ENCODE data around the gene APOL2.
"Not testable (repeated sequence)": the region's sequence is repeated elsewhere in the genome, so short reads cannot be mapped to it uniquely, and the experiment has no call there.

The APOL2 gene, protein sequence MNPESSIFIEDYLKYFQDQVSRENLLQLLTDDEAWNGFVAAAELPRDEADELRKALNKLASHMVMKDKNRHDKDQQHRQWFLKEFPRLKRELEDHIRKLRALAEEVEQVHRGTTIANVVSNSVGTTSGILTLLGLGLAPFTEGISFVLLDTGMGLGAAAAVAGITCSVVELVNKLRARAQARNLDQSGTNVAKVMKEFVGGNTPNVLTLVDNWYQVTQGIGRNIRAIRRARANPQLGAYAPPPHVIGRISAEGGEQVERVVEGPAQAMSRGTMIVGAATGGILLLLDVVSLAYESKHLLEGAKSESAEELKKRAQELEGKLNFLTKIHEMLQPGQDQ

DNA sequence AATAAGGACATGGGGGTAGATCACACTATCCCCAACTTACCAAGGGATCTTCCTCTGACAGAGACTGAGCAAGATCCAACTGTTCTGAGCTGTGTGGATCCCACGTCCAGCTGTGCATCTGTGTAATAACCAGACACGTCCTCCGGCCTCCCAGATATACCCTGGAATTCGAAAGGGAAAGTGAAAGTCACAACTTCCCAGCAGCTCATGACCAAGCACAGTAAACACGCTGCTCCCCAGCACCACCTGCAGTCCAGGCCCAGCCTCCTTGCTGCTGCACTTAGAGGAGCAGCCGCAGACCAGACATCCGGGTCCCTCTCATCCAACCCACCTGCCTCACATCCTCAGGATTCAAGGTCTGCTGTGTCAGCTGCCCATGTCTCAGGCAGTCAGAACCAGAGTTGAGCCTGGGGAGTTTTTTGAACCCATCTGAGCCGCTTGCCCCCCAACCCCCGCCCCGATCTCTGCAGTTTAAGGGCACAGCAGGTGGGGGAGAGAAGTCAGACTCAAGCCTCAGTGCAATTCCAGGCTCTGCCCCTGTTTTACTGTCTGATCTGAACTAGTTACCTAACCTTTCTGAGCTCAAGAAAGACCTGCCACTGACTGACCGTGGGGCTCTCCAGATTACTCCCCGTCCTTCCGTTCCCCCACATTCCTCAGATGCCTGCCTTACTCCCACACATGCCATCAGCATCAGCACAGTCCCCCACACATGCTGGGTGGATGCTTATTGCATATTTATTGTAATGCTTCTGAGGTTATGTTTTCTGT is at the start of gene APOL2:
APOL2 (minus strand) TSS at position 127 of the 771 bp plus-strand sequence. CDS start 6,365 bp downstream, outside the sequence.
- DNase-seq: peak; percentile 54

GRCh38 chr22:36288571-36289405 is 49.5 kb upstream of the APOL2 start:
- DNase-seq: no peak

DNA sequence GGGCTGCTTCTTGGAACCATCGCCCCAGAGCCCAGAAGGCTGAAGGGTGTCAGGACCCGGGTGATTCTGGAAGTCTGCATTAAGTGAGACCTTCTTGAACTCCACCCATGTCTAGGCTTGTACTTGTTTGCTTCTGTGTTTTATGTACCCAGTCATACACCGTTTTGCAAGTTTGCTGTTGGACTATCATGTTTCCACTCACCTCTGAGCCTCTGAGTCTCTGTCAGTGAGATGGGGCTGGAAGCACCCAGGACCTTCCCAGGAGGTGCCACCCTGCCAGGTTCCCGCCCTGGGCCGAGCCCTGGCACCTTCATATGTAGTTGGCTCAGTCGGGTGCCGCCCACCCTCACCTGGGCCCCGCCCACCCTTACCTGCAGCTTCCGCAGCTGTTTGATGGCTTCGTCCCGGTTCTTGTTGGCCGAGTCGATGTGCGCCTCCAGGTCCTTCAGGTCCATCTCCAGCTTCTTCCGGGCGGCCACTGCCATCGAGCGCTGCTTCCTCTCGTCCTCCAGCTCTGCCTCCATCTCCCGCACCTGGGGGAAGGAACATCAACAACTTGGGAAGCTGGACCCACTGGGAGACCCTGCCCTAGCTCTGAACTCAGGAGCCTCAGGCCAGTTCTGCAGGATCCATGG is 48.7 kb upstream of the APOL2 start:
- DNase-seq: no peak

GRCh38 chr22:36286096-36286957 is 47.0 kb upstream of the APOL2 start:
- no peak for DNase-seq

DNA sequence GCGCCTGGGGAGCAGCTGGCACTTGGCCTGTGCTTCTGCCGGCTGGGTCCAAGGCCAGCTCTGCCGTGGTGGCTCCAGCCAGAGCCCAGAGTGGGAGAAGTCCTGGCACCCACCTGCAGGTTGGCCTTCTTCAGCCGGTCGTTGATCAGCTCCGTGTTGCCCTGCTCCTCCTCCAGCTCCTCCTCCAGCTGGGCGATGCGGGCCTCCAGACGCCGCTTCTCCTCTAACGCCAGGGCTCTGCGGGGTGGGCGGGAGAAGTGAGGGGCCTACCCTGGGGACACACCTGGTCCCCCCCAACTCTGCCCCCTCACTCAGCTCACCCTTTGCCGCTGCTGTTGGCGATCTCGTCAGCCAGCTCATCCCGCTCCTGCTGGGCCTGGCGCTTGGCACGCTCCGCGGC is 46.2 kb upstream of the APOL2 start:
- no peak for DNase-seq

DNA sequence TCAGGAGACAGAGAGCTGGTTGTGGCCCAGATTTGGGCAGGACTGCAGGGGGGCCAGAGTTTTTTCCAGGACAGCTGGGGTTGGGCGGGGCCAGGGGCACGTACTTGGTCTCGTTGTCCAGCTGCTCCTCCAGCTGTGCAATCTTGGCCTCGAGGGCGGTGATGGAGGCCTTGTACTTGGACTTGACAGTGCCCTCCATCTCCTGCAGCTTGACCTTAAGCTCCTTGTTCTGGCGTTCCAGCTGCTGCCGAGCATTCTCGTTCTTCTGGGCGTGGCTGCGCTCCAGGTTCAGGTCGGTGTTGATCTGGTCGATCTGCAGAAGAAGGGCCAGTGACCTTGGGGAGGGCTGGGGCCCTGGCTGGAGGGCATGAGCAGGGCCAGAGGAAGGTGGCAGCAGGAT is 45.7 kb upstream of the APOL2 start:
- DNase-seq: no peak

DNA sequence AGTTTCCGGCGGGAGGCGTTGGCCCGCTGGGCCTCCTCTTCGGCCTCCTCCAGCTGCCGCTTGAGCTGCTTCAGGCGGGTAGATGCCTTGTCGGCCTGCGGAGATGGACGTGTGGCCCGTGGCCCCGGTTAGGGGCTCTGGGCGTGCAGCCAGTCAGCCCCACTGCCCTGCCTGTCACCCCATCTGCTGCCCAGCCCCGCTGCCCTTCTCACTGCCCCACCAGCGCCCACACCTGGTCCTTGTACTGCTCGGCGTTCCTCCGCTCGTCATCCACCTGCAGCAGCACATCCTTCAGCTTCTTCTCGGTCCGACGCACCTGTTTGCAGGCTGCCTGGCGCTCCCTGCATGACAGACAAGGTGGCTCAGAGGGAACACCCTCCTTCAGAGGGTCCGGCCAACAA is 44.8 kb upstream of the APOL2 start:
- no peak for DNase-seq

DNA sequence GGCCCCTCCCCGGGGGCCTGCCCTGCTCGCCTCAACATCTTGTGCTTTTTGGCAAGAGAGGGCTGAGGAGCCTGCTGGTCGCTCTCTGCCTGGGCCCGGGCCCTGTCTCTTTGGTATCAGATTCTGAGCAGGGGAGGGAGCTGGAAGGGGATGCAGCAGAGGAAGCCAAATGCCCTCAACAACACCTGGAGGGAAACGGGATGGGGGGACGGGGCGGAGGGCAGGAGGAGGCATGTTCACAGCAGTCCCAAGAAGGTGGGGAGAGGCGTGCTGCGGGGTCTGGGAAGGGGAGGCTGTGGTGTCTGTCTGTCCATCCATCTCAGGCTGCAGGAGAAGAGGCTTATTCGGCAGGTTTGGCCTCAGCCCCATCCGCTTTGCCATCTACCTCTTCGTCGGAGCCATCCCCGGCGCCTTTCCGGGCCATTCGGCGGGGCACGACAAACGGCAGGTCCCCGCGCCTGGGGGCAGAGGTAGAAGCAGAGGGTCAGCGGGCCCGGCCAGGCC is 43.1 kb upstream of the APOL2 start:
- no peak for DNase-seq

GRCh38 chr22:36281781-36282327 is 42.5 kb upstream of the APOL2 start:
- no peak for DNase-seq

GRCh38 chr22:36280379-36280778 is 41.1 kb upstream of the APOL2 start:
- no peak for DNase-seq

DNA sequence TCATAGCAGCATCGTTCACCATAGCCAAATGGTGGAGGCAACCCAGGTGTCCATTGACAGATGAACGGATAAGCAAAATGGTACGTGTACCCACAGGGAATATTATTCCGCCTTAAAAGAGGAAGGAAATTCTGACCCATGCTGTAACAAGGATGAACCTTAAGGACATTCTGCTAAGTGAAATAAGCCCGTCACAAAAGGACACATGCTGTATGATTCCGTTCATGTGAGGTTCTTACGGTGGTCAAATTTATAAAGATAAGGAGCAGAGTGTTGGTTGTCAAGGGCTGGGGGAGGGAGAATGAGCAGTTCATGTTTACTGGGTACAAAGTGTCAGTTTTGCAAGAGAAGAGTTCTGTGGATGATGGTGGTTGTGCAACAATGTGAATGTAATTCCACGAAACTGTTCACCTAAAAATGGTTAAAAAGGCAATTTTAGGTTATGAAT is 39.9 kb upstream of the APOL2 start:
- DNase-seq: peak; percentile 88

- no peak for DNase-seq
These were observed 38.4 kb upstream of the APOL2 start for GRCh38 chr22:36277482-36278291.

- no peak for DNase-seq
These were observed 35.2 kb upstream of the APOL2 start for GRCh38 chr22:36274531-36274930.

GRCh38 chr22:36271951-36272350 is 32.6 kb upstream of the APOL2 start:
- not testable (repeated sequence) for DNase-seq

DNA sequence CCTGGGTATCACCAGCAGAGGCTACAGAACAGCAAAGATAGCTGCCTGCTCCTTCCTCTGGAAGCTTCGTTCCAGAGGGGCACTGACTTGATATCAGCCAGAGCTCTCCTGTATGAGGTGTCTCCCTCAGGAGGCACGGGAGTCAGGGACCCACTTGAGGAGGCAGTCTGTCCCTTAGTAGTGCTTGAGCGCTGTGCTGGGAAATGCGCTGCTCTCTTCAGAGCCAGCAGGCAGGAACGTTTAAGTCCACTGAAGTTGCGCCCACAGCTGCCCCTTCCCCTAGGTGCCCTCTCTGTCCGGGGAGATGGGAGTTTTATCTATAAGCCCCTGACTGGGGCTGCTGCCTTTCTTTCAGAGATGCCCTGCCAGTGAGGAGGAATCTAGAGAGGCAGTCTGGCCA is 31.9 kb upstream of the APOL2 start:
- DNase-seq: not testable (repeated sequence)

DNA sequence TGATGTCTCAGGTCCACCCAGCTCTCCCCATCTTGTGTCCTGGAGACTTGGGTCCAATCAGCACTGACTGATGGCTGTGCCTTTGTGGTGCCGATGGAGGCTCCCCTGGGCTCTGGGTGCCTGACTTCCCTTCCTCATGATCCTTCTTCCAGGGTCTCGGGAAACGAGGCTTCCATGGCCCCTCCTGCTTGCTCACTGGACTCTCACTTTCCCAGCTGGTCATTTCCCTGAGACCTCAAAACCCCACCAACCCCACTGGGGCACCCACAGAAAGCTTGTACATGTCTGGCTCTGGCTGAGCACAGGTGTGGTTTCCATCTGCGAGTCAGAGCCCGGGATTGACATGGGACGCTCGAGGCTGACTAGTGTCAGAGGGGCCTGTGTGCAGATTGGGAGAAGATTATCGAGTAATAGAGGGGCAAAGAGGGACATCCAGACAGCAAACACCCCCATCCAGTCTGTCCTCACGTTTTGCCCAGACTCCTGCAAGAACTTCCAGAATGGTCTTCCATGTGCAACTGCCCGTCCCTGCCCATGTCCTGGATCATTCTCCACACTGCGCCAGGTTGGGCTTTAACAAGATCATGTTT is 28.7 kb upstream of the APOL2 start:
- no peak for DNase-seq

GRCh38 chr22:36267058-36267457 is 27.7 kb upstream of the APOL2 start:
- no peak for DNase-seq

DNA sequence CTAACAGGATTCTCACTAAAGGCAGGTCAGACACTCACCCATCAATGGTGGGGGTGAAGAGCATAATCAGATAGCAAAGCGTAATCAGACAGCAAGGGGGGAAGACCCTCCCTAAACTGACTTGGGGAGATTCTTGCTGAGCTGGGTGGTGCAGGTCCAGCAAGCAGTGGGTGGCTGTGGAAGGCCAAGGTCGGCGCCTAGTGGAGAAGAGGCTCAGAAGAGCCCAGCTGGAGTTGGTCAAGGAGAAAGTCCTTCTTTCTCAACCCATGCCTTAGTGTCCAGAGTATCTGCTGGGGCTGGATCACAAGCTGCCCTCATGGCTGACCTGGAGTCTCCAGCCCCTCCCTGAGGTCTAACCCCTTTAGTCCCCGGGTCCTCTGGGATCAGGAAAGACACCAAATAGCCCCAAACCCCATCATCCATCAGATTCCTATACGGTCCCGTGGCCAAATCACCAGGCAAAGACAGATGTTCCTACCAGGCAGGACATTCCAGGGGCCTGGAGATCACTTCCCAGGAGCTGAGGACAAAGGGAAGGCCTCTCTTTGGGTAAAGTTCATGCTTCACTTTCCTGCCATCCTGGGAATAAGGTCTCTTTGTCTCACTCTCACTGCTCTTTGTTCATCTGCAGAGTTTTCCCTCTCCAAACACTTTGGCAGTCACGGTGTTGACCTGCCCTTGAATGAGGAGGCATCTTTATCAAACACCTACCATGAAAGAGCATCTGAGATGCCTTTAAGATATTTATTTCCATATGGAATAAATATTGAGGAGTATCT is 24.7 kb upstream of the APOL2 start:
- not testable (repeated sequence) for DNase-seq

DNA sequence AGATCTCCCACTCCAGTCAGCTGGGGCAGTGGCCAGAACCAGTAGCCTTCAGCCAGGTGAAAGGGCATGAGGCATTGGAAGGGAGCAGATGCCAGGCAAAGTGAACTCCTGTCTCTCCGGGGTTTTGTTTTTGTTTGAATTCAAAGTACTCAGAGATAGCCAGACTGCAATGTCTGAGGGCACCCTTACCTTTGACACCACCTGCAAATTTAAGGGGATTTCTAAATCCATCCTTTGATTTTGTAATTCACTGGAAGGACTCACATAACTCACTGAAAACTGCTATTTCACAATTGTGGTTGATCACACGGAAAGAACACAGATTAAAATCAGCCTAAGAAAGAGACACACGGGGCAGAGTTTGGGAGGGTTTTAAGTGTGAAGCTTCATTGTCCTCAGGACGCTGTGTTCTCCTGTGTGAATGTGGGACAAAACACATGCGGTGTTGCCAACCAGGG is 23.9 kb upstream of the APOL2 start:
- peak; percentile 22 for DNase-seq
